Measurements from ENCODE around the gene COL28A1.

DNA sequence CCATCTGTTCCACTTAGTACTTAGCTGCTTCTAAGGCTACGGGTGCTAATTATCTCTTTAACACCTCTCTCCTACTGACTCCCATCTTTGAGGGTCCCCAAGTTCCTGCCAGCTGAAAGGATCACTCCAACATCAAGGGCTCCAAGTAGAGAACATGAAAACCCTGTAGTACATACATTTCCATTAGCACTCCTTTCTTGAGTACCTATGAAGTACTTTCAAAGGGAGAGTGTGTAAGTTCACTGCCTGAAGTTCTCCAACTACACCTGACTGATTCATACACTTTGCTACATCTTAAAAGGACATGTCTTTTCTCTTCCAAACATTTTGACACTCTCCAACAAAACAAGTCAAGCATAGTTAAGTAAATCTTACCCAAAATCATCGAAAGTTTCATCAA lies 113.8 kb downstream of the COL28A1 start:
- TF ChIP-seq, protein P1, sequence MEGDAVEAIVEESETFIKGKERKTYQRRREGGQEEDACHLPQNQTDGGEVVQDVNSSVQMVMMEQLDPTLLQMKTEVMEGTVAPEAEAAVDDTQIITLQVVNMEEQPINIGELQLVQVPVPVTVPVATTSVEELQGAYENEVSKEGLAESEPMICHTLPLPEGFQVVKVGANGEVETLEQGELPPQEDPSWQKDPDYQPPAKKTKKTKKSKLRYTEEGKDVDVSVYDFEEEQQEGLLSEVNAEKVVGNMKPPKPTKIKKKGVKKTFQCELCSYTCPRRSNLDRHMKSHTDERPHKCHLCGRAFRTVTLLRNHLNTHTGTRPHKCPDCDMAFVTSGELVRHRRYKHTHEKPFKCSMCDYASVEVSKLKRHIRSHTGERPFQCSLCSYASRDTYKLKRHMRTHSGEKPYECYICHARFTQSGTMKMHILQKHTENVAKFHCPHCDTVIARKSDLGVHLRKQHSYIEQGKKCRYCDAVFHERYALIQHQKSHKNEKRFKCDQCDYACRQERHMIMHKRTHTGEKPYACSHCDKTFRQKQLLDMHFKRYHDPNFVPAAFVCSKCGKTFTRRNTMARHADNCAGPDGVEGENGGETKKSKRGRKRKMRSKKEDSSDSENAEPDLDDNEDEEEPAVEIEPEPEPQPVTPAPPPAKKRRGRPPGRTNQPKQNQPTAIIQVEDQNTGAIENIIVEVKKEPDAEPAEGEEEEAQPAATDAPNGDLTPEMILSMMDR (tag by site-specific recombination; IDR thresholded peaks at IDR 0.05): no peak
- TF ChIP-seq, protein P2, sequence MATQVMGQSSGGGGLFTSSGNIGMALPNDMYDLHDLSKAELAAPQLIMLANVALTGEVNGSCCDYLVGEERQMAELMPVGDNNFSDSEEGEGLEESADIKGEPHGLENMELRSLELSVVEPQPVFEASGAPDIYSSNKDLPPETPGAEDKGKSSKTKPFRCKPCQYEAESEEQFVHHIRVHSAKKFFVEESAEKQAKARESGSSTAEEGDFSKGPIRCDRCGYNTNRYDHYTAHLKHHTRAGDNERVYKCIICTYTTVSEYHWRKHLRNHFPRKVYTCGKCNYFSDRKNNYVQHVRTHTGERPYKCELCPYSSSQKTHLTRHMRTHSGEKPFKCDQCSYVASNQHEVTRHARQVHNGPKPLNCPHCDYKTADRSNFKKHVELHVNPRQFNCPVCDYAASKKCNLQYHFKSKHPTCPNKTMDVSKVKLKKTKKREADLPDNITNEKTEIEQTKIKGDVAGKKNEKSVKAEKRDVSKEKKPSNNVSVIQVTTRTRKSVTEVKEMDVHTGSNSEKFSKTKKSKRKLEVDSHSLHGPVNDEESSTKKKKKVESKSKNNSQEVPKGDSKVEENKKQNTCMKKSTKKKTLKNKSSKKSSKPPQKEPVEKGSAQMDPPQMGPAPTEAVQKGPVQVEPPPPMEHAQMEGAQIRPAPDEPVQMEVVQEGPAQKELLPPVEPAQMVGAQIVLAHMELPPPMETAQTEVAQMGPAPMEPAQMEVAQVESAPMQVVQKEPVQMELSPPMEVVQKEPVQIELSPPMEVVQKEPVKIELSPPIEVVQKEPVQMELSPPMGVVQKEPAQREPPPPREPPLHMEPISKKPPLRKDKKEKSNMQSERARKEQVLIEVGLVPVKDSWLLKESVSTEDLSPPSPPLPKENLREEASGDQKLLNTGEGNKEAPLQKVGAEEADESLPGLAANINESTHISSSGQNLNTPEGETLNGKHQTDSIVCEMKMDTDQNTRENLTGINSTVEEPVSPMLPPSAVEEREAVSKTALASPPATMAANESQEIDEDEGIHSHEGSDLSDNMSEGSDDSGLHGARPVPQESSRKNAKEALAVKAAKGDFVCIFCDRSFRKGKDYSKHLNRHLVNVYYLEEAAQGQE (tag by site-specific recombination; IDR thresholded peaks at IDR 0.05): no peak
- TF ChIP-seq SCRT2 (tag by site-specific recombination; IDR thresholded peaks at IDR 0.05) (no peak), ZNF324 (tag by site-specific recombination; IDR thresholded peaks at IDR 0.05) (no peak), ZNF548 (tag by site-specific recombination; IDR thresholded peaks at IDR 0.05) (no peak), ZNF791 (tag by site-specific recombination; IDR thresholded peaks at IDR 0.05) (no peak)
